Coronary artery (tissue), 2 donors: ENCODE measurements around the gene CALHM6.

ENCODE experiments used
- DNase-seq: peaks from one replicate; pipeline ENCODE4 v3.0.0-alpha.2; 2017; ENCODE audit warnings: low spot score
- H3K27ac ChIP-seq, 2 donors: fragments of 200-600 bp; sonication (generic); one replicate each; pipeline ENCODE4 v1.5.1; 2016 to 2019
- H3K4me3 ChIP-seq: fragments of 200-600 bp; sonication (generic); 2 replicates; pipeline ENCODE4 v1.5.1; 2016; ENCODE audit warnings: mild to moderate bottlenecking, moderate library complexity
- TF ChIP-seq, protein P1 (sequence below): fragments of 200-600 bp; sonication (generic); IDR thresholded peaks from one replicate; pipeline ENCODE4 v1.5.1; 2019; ENCODE audit warnings: antibody characterized with exemption

Gene CALHM6

DNA sequence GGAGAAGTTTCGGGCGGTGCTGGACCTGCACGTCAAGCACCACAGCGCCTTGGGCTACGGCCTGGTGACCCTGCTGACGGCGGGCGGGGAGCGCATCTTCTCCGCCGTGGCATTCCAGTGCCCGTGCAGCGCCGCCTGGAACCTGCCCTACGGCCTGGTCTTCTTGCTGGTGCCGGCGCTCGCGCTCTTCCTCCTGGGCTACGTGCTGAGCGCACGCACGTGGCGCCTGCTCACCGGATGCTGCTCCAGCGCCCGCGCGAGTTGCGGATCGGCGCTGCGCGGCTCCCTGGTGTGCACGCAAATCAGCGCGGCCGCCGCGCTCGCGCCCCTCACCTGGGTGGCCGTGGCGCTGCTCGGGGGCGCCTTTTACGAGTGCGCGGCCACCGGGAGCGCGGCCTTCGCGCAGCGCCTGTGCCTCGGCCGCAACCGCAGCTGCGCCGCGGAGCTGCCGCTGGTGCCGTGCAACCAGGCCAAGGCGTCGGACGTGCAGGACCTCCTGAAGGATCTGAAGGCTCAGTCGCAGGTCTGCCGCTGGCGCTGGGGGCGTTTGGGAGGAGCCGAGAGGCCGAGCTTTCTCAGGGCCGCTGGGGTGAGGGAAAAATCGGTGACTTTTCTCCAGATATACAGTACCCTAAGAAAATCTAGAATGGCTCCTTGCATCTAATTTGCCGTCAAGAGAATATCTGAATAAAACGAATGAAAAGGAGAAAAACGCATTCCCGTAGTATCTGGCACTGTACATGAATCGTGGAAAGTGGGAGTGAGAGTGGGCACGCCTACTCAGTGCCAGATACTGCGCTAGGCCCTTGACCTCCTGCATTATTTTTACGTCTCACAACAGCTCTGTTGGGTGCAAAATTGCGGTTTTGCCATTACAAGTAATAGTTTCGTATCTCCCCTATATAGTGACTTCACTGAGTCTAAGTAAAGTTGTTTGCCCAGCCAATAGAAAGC lies 1.0 kb downstream of the CALHM6 start:
- Histone ChIP-seq H3K4me3 (peak overlapping the region; percentile 73), H3K27ac (peak overlapping the region in 1 of 2 donors; percentile 37)
- no peak for DNase-seq
- TF ChIP-seq, protein P1, sequence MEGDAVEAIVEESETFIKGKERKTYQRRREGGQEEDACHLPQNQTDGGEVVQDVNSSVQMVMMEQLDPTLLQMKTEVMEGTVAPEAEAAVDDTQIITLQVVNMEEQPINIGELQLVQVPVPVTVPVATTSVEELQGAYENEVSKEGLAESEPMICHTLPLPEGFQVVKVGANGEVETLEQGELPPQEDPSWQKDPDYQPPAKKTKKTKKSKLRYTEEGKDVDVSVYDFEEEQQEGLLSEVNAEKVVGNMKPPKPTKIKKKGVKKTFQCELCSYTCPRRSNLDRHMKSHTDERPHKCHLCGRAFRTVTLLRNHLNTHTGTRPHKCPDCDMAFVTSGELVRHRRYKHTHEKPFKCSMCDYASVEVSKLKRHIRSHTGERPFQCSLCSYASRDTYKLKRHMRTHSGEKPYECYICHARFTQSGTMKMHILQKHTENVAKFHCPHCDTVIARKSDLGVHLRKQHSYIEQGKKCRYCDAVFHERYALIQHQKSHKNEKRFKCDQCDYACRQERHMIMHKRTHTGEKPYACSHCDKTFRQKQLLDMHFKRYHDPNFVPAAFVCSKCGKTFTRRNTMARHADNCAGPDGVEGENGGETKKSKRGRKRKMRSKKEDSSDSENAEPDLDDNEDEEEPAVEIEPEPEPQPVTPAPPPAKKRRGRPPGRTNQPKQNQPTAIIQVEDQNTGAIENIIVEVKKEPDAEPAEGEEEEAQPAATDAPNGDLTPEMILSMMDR: no peak

GRCh38 chr6:116463301-116463700 lies 2.1 kb downstream of the CALHM6 start:
- no peak for DNase-seq
- TF ChIP-seq, protein P1: no peak
- Histone ChIP-seq H3K4me3 (no peak overlapping the region), H3K27ac (no peak overlapping the region)

- Histone ChIP-seq H3K27ac (no peak overlapping the region), H3K4me3 (no peak overlapping the region)
- TF ChIP-seq, protein P1: no peak
- DNase-seq: no peak
Measured at GRCh38 chr6:116465246-116465645, 4.1 kb downstream of the CALHM6 start.

GRCh38 chr6:116467096-116467495 lies 5.9 kb downstream of the CALHM6 start:
- no peak overlapping the region for H3K4me3 ChIP-seq
- DNase-seq: no peak
- H3K27ac ChIP-seq: no peak overlapping the region
- TF ChIP-seq, protein P1: no peak

- H3K27ac ChIP-seq: no peak overlapping the region
- TF ChIP-seq, protein P1: no peak
- DNase-seq: no peak
- no peak overlapping the region for H3K4me3 ChIP-seq
Measured at GRCh38 chr6:116467514-116467913, 6.3 kb downstream of the CALHM6 start.

DNA sequence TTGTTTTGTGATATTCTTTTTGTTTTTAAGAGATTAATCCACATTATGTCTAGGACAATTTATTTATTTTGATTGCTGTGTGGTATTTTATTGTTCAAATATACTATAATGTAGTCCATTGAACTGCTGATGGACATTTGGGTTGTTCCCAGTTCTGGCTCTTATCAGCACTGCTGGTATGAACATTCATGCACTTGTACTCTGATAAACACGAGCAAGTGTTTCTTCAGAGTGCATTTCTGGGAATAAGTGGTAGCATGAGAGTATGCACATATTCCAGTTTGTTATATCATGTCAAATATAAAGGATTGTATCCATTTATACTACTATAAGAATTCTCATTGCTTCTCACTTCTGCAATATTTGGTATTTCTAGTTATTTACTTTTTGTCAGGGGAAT lies 7.1 kb downstream of the CALHM6 start:
- no peak for DNase-seq
- TF ChIP-seq, protein P1: no peak
- Histone ChIP-seq H3K27ac (no peak overlapping the region), H3K4me3 (no peak overlapping the region)

GRCh38 chr6:116471531-116471930 lies 10.4 kb downstream of the CALHM6 start:
- Histone ChIP-seq H3K27ac (no peak overlapping the region), H3K4me3 (no peak overlapping the region)
- TF ChIP-seq, protein P1: no peak
- no peak for DNase-seq
